T-helper 2 cell treated with Interferon-gamma antibody and Interleukin-4, amounts not matched to agents 5 μg/mL and 100 μg/mL, for 36 hours (primary cell): ENCODE measurements around the gene RPL18.
"Not testable (repeated sequence)": the region's sequence is repeated elsewhere in the genome, so short reads cannot be mapped to it uniquely, and the experiment has no call there.

Experiments
- DNase-seq: peaks from one replicate; pipeline ENCODE4 v3.0.0; 2021; ENCODE audit warnings: low spot score
- H3K27ac Mint-ChIP-seq: one replicate; pipeline ENCODE4 v1.8.0; 2021; ENCODE audit warnings: mild to moderate bottlenecking, mixed read lengths
- H3K27me3 Mint-ChIP-seq: one replicate; pipeline ENCODE4 v1.8.0; 2021; ENCODE audit warnings: low read depth, mixed read lengths
- H3K36me3 Mint-ChIP-seq: one replicate; pipeline ENCODE4 v1.8.0; 2021; ENCODE audit warnings: low read depth, mixed read lengths
- H3K4me1 Mint-ChIP-seq: one replicate; pipeline ENCODE4 v1.8.0; 2021; ENCODE audit warnings: low read depth, mixed read lengths
- H3K4me3 Mint-ChIP-seq: one replicate; pipeline ENCODE4 v1.8.0; 2022; ENCODE audit warnings: mild to moderate bottlenecking, moderate library complexity, mixed read lengths
- H3K9me3 Mint-ChIP-seq: one replicate; pipeline ENCODE4 v1.8.0; 2021; ENCODE audit warnings: mixed read lengths

RPL18 gene

GRCh38 chr19:48582168-48582567, 36.8 kb downstream of the RPL18 start:
- Mint-ChIP-seq H3K36me3 (peaks cover 2% of the 10 kb centered on the region), H3K4me1 (peaks cover 6% of the 10 kb centered on the region), H3K4me3 (no peak overlapping the region), H3K9me3 (no peaks in the 10 kb centered on the region), H3K27me3 (no peaks in the 10 kb centered on the region), H3K27ac (no peak overlapping the region)
- DNase-seq = no peak

DNA sequence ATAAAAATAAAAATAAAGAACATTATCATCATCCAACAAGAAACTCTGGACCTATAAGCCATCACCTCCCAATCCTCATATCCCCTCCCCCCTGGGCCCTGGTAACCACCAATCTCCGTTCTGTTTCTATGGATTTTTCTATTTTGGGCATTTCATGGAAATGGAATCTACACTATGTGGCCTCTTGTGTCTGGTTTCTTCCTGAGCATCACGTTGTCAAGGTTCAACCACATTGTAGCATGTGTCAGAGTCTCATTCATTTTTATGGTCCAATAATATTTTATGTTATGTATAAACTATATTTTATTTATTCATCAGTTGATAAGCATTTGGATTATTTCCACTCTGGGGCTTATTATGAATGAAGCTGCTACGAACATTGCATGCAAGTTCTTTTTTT, 40.1 kb downstream of the RPL18 start:
- H3K36me3 Mint-ChIP-seq = no peaks in the 10 kb centered on the region
- no peak overlapping the region for H3K4me3 Mint-ChIP-seq
- no peak overlapping the region for H3K27ac Mint-ChIP-seq
- DNase-seq = no peak
- no peaks in the 10 kb centered on the region for H3K27me3 Mint-ChIP-seq
- no peaks in the 10 kb centered on the region for H3K9me3 Mint-ChIP-seq
- H3K4me1 Mint-ChIP-seq = peaks cover under 1% of the 10 kb centered on the region

GRCh38 chr19:48577908-48578307, 41.1 kb downstream of the RPL18 start:
- not testable (repeated sequence) for DNase-seq, H3K36me3 Mint-ChIP-seq, H3K27me3 Mint-ChIP-seq, H3K9me3 Mint-ChIP-seq, H3K4me3 Mint-ChIP-seq, H3K27ac Mint-ChIP-seq, H3K4me1 Mint-ChIP-seq

- Mint-ChIP-seq H3K27ac (no peak overlapping the region), H3K9me3 (no peaks in the 10 kb centered on the region), H3K4me3 (no peak overlapping the region), H3K27me3 (peaks cover 3% of the 10 kb centered on the region), H3K36me3 (no peaks in the 10 kb centered on the region), H3K4me1 (no peaks in the 10 kb centered on the region)
- DNase-seq = no peak
Observed at GRCh38 chr19:48575931-48576622, 42.9 kb downstream of the RPL18 start.

GRCh38 chr19:48573163-48573505, 45.8 kb downstream of the RPL18 start:
- Mint-ChIP-seq H3K27me3 (peaks cover 3% of the 10 kb centered on the region), H3K4me1 (no peaks in the 10 kb centered on the region), H3K9me3 (no peaks in the 10 kb centered on the region), H3K27ac (no peak overlapping the region), H3K36me3 (no peaks in the 10 kb centered on the region), H3K4me3 (no peak overlapping the region)
- DNase-seq = no peak

GRCh38 chr19:48571378-48572162, 47.4 kb downstream of the RPL18 start:
- H3K4me1 Mint-ChIP-seq = no peaks in the 10 kb centered on the region
- DNase-seq = no peak
- H3K9me3 Mint-ChIP-seq = no peaks in the 10 kb centered on the region
- no peak overlapping the region for H3K27ac Mint-ChIP-seq
- H3K27me3 Mint-ChIP-seq = peaks cover 3% of the 10 kb centered on the region
- no peak overlapping the region for H3K4me3 Mint-ChIP-seq
- no peaks in the 10 kb centered on the region for H3K36me3 Mint-ChIP-seq

GRCh38 chr19:48569814-48570213, 49.2 kb downstream of the RPL18 start:
- Mint-ChIP-seq H3K4me3 (no peak overlapping the region), H3K27ac (no peak overlapping the region), H3K4me1 (no peaks in the 10 kb centered on the region), H3K36me3 (no peaks in the 10 kb centered on the region), H3K27me3 (peaks cover 3% of the 10 kb centered on the region), H3K9me3 (no peaks in the 10 kb centered on the region)
- no peak for DNase-seq

GRCh38 chr19:48568345-48568886, 50.6 kb downstream of the RPL18 start:
- Mint-ChIP-seq H3K36me3 (no peaks in the 10 kb centered on the region), H3K4me3 (no peak overlapping the region), H3K27ac (no peak overlapping the region), H3K4me1 (no peaks in the 10 kb centered on the region), H3K9me3 (no peaks in the 10 kb centered on the region), H3K27me3 (peaks cover 3% of the 10 kb centered on the region)
- no peak for DNase-seq
